Measurements from ENCODE around the gene ARL15. TPM values are rescaled to one million over a fixed set of nuclear protein-coding genes. Genes with fewer than 3 reads are reported as not detected.

Gene ARL15
- total and polyA plus RNA-seq, 7 donors = 11.7 to 30.7 (median 16.6) TPM

- no peaks in the 10 kb centered on the region for H3K36me3 ChIP-seq
- no peak for DNase-seq
- intact Hi-C loops (cut with DNase I) = loop anchor here (5.0 to 10.0 kb wide), 3 partner anchors 61 to 829 kb away; partner anchors contain the start of gene FST
- H3K4me3 ChIP-seq = no peak overlapping the region
- H3K4me1 ChIP-seq = peaks cover 0 to 18% (median 12%) of the 10 kb centered on the region in 4 donors
- WGBS, 2 donors = 86 to 87% methylated on average over 7 of the region's 7 CpGs
- no peaks in the 10 kb centered on the region for H3K27me3 ChIP-seq
- TF ChIP-seq POLR2AphosphoS5 (IDR thresholded peaks at IDR 0.05) (no peak), CTCF (IDR thresholded peaks at IDR 0.05) (no peak), EP300 (IDR thresholded peaks at IDR 0.05) (no peak), POLR2A (IDR thresholded peaks at IDR 0.05) (no peak)
- no peaks in the 10 kb centered on the region for H3K9me3 ChIP-seq
- no peak overlapping the region for H3K27ac ChIP-seq
Measured at GRCh38 chr5:54313311-54314270, 3.2 kb upstream of the ARL15 start.

- Histone ChIP-seq H3K27ac (no peak overlapping the region), H3K9me3 (no peaks in the 10 kb centered on the region), H3K4me3 (no peak overlapping the region), H3K36me3 (no peaks in the 10 kb centered on the region), H3K27me3 (no peaks in the 10 kb centered on the region), H3K4me1 (peaks cover 0 to 22% (median 13%) of the 10 kb centered on the region in 4 donors)
- intact Hi-C loops (cut with DNase I) = loop anchor here (5.0 to 10.0 kb wide), 3 partner anchors 60 to 828 kb away; partner anchors contain the start of gene FST
- DNase-seq = no peak
- TF ChIP-seq POLR2AphosphoS5 (IDR thresholded peaks at IDR 0.05) (no peak), EP300 (IDR thresholded peaks at IDR 0.05) (no peak), CTCF (IDR thresholded peaks at IDR 0.05) (no peak), POLR2A (IDR thresholded peaks at IDR 0.05) (no peak)
- WGBS, 2 donors = 86 to 89% methylated on average over 3 of the region's 3 CpGs
Measured at GRCh38 chr5:54312499-54312898, 2.1 kb upstream of the ARL15 start.

- whole genome bisulfite sequencing, 2 donors = 0% methylated on average over 16 of the region's 16 CpGs
- H3K27ac ChIP-seq = peak overlapping the region; percentile 83 to 91 (median 88)
- intact Hi-C loops (cut with DNase I) = loop anchor here (5.0 to 10.0 kb wide), 3 partner anchors 59 to 826 kb away; partner anchors contain the start of gene FST
Measured at GRCh38 chr5:54311176-54311677, 854 bp upstream of the ARL15 start.

More at GRCh38 chr5:54311176-54311677, 854 bp upstream of the ARL15 start:
- peak overlapping the region; percentile 73 to 95 (median 84) for H3K4me3 ChIP-seq
- TF ChIP-seq CTCF (IDR thresholded peaks at IDR 0.05) = no peak
- no peak for TF ChIP-seq EP300 (IDR thresholded peaks at IDR 0.05)
- TF ChIP-seq POLR2A (IDR thresholded peaks at IDR 0.05) = no peak
- no peak for TF ChIP-seq POLR2AphosphoS5 (IDR thresholded peaks at IDR 0.05)
- no peaks in the 10 kb centered on the region for H3K9me3 ChIP-seq
- H3K4me1 ChIP-seq = peaks cover 0 to 22% (median 13%) of the 10 kb centered on the region in 4 donors
- H3K27me3 ChIP-seq = no peaks in the 10 kb centered on the region
- no peak for DNase-seq
- H3K36me3 ChIP-seq = no peaks in the 10 kb centered on the region

Measured in sigmoid colon (tissue), 7 donors.